SHP77 treated with DMSO at 0.1 percent for 48 hours (cell line): ENCODE data around the gene LRP8.

Experiments used
- DNase-seq: peaks from one replicate; lab custom pipeline; 2025; lab: John Stamatoyannopoulos, UW

LRP8 gene

GRCh38 chr1:53321776-53322602, 5.9 kb downstream of the LRP8 start:
- no peak for DNase-seq

GRCh38 chr1:53321366-53321765, 6.5 kb downstream of the LRP8 start:
- DNase-seq, result no peak

GRCh38 chr1:53320646-53321045, 7.2 kb downstream of the LRP8 start:
- DNase-seq, result no peak

GRCh38 chr1:53319296-53320101, 8.4 kb downstream of the LRP8 start:
- DNase-seq, result no peak

- no peak for DNase-seq
Observed at GRCh38 chr1:53317646-53318539, 10.0 kb downstream of the LRP8 start.

GRCh38 chr1:53316766-53317581, 10.9 kb downstream of the LRP8 start:
- no peak for DNase-seq

- DNase-seq, result no peak
Observed at GRCh38 chr1:53316424-53316765, 11.5 kb downstream of the LRP8 start.

- no peak for DNase-seq
Observed at GRCh38 chr1:53315456-53316423, 12.1 kb downstream of the LRP8 start.

GRCh38 chr1:53315046-53315445, 12.8 kb downstream of the LRP8 start:
- no peak for DNase-seq

- no peak for DNase-seq
Observed at GRCh38 chr1:53314606-53315005, 13.3 kb downstream of the LRP8 start.

- no peak for DNase-seq
Observed at GRCh38 chr1:53314096-53314495, 13.8 kb downstream of the LRP8 start.

GRCh38 chr1:53313556-53313955, 14.3 kb downstream of the LRP8 start:
- DNase-seq, result no peak

- no peak for DNase-seq
Observed at GRCh38 chr1:53311702-53312305, 16.1 kb downstream of the LRP8 start.

- no peak for DNase-seq
Observed at GRCh38 chr1:53310847-53311681, 16.8 kb downstream of the LRP8 start.

GRCh38 chr1:53309802-53310201, 18.1 kb downstream of the LRP8 start:
- DNase-seq, result no peak

GRCh38 chr1:53308506-53308905, 19.4 kb downstream of the LRP8 start:
- DNase-seq, result no peak

- no peak for DNase-seq
Observed at GRCh38 chr1:53307037-53307436, 20.8 kb downstream of the LRP8 start.

GRCh38 chr1:53306168-53306567, 21.7 kb downstream of the LRP8 start:
- DNase-seq, result no peak

GRCh38 chr1:53305650-53306049, 22.2 kb downstream of the LRP8 start:
- no peak for DNase-seq
